ENCODE results near the gene NDE1.
"Not testable (repeated sequence)": the region's sequence is repeated elsewhere in the genome, so short reads cannot be mapped to it uniquely, and the experiment has no call there.

NDE1 gene

DNA sequence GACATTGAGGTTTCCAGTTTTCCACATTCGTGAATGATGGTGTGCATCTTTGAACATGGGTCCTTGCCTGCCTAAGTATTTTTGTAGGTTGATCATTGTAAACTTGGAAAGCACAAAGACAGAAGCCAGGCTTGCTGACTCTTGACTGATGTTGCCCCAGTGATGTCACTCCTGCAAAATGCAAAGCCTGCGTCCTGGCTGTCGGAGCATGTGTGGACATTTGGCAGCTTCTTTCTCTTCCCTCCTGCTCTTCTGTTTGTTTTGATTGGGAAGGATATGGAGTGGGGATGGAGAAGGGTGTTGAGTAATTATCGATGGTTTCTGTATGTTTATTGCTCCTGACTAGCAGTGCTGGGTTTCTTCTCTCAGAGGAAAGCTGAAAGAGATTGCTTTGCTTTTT lies 3.2 kb downstream of the NDE1 start:
- no peak for DNase-seq

DNA sequence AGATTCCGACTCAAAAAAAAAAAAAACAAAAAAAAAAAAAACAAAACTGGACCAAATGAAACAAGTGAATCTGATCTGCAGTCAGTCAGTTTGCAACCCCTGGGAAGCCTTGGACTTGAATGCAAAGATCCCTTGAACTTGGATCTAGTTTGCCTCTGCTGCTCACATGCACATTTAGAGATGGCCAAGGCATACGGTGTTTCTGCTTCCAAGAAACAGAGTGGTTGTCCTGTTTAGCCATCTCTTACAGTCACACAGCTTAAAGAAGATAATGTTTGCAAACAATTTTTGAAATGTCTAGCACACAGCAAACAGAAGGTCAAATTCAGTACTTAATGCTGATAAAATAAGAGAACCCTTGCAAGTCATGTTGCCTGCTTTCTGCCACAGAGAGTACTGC lies 4.5 kb downstream of the NDE1 start:
- DNase-seq, result no peak

DNA sequence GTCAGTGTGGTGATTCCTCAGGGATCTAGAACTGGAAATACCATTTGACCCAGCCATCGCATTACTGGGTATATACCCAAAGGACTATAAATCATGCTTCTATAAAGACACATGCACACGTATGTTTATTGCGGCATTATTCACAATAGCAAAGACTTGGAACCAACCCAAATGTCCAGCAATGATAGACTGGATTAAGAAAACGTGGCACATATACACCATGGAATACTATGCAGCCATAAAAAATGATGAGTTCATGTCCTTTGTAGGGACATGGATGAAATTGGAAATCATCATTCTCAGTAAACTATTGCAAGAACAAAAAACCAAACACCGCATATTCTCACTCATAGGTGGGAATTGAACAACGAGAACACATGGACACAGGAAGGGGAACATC lies 5.5 kb downstream of the NDE1 start:
- DNase-seq, result not testable (repeated sequence)

DNA sequence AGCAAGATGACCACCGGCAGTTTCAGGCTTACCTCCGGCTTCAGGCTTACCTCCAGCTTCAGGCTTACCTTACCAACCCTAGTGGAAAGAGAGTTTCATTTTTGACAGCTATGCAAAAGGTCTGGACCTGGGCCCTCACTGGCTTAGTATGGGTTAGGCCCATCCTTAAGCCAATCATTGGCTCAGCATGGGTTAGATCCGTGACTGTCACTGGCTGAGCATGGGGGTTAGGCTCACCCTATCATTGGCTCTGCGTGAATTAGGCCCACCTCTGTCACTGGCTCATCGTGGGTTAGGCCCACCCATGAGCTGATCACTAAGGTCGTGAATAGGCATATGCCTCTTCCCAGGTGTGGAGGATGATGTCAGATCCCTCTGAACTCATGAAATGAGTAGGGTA lies 8.1 kb downstream of the NDE1 start:
- no peak for DNase-seq

DNA sequence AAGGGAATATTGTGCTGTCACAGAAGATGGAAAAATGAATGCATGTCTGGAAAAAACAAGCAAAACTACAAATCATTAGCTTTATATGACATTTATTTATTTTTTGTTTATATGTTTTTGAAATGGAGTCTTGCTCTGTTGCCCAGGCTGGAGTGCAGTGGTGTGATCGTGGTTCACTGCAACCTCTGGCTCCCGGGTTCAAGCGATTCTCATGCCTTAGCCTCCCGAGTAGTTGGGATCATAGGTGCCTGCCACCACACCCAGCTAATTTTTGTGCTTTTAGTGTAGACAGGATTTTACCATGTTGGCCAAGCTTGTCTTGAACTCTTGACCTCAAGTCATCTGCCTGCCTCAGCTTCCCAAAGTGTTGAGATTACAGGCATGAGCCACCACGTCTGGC lies 8.5 kb downstream of the NDE1 start:
- no peak for DNase-seq

DNA sequence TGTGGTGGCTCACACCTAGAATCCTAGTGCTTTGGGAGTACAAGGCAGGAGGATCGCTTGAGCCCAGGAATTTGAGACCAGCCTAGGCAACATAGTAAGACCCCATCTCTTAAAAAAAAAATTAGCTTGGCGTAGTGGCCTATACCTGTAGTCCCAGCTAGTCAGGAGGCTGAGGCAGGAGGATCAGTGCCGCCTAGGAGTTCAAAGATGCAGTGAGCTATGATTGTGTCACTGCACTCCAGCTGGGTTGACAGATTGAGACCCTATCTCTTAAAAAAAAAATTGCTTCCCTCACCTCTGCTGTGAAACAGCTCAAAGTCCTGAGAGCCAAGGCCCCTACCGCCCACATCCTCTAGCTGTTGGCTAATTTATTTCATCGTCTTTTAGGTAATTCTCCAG lies 10.2 kb downstream of the NDE1 start:
- DNase-seq, result no peak

DNA sequence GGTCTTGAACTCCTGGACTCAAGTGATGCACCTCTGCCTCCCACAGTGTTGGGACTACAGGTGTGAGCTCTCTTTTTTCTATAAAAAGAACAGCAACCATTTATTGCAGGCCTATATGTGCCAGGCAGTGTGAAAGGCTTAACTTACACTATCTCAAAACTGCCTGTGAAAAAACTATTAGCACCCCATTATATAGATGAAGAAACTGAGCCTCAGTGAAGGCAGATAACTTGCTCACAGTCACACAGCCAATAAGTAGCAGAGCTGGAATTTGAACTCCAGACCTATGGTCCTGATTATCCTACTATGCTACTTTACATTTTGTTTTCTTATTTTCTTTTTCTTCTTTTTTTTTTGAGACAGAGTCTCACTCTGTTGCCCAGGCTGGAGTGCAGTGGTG lies 15.1 kb downstream of the NDE1 start:
- no peak for DNase-seq

DNA sequence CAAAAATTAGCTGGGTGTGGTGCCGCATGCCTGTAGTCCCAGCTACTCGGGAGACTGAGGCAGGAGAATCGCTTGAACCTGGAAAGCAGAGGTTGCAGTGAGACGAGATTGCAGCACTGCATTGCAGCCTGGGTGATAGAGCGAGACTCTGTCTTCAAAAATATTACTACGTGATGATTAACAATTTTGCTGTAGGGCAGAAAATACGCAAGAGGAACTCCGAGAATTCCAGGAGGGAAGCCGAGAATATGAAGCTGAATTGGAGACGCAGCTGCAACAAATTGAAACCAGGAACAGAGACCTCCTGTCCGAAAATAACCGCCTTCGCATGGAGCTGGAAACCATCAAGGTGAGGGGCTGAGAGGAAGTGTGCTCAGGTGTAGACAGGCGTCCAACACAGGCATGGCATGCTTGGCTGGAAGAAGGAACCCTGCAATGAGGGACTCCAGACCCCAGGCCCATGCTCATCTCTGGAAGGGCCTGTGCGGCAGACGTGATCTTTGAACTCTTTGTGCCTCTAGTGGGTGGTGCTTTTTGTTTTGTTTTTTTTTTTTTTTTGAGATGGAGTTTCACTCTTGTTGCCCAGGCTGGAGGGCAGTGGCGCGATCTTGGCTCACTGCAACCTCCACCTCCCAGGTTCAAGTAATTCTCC lies 17.2 kb downstream of the NDE1 start:
- DNase-seq, result no peak

DNA sequence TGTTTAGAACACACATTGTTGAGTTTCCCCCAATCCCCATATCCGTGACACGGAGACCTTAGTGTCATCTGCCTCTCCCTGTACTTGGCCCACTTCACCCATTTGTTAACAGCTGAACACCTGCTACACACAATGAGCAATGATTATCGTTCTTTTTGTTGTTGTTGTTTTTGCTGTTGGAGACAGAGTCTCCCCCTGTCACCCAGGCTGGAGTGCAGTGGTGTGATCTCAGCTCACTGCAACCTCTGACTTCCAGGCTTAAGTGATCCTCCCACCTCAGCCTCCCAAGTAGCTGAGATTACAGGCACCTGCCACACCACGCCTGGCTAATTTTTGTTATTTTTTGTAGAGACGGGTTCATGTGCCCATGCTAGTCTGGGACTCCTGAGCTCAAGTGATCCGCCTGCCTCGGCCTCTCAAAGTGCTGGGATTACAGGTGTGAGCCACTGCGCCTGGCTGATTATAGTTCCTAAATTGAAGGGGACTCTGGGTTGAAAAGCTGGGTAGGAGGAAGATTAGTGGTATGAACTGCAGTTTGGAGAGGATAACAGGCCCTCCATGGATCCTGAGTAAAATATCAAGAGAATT lies 21.6 kb downstream of the NDE1 start:
- no peak for DNase-seq

DNA sequence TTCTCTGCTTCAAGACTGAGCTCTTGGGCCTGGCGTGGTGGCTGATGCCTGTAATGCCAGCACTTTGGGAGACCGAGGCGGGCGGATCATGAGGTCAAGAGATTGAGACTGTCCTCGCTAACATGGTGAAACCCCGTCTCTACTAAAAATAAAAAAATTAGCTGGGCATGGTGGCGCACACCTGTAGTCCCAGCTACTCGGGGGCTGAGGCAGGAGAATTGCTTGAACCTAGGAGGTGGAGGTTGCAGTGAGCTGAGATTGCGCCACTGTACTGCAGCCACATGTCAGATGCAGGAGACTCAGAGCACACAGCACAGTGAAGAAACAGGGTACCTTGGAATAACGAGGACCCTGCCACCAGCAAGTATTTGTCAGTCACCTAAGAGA lies 22.1 kb downstream of the NDE1 start:
- not testable (repeated sequence) for DNase-seq

DNA sequence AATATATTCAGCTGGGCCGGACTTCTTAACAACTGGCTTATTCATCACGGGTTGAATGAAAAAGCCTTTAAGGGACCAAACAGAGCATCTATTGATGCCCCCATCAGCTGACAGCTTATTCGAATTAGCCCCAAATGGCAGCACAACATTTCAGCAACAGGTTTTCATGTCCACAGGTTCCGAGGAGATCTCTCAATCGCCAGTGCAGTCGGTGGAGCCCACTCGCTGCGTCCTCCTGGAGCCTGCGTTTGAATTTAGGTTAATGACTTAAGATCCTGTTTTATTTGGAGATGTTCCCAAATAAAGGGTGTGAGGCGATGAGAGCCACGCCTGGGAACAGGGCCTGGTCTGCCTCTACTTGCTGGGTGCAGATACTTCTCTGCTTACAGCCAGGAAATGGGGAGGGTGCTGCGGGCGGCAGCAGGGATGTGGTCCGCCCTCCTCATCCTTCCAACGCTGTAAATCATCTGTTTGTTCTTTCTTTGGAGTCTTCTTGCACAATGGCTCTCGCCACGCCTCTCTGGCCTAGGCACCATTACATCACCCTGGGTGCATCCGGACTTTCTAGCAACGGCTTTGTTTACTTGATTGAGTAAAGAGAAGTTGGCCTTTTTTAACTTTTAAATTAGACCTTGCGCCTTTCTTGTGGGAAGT lies 22.6 kb downstream of the NDE1 start:
- DNase-seq, result no peak

DNA sequence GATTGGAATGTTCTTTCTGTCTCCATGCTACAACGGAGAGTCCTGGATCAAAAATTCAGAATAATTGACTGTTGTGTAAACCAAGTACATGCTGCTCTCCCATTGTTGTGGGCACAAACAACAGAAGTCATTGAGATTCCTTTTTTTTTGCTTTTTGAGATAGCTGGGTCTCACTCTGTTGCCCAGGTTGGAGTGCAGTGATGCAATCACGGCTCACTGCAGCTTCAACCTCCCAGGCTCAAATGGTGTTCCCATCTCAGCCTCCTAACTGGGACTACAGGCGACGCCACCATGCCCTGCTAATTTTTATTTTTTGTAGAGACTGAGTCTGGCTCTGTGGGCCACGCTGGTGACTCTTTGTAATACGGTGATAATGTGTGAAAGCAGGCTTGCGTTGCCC lies 24.5 kb downstream of the NDE1 start:
- no peak for DNase-seq

DNA sequence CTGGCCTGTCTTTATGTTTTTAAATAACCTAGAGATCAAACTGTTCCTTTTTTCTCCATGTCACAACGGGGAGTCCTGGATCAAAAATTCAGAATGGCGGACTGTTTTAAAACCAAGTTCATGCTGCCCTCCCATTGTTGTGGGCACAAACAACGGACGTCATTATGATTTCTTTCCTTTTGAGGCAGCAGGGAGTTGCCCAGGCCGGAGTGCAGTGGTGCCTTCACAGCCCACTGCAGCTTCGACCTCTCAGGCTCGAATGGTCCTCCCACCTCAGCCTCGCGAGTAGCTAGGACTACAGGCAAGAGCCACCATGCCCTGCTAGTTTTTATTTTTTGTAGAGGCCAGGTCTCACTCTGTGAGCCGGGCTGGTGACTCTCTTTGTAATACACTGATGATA lies 26.5 kb downstream of the NDE1 start:
- no peak for DNase-seq

DNA sequence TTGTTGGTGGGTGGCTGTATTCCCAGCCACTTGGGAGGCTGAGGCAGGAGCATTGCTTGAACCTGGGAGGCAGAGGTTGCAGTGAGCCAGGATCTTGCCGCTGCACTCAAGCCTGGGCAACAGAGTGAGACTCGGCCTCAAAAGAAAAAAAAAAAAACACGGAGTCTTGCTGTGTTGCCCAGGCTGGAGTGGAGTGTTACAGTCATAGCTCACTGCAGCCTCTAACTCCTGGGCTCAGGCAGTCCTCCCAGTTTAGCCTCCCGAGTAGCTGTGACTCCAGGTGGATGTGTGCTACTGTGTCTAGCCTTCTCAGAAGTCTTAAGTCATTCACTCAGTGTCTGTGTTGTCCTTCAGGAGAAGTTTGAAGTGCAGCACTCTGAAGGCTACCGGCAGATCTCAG lies 27.4 kb downstream of the NDE1 start:
- DNase-seq, result no peak

DNA sequence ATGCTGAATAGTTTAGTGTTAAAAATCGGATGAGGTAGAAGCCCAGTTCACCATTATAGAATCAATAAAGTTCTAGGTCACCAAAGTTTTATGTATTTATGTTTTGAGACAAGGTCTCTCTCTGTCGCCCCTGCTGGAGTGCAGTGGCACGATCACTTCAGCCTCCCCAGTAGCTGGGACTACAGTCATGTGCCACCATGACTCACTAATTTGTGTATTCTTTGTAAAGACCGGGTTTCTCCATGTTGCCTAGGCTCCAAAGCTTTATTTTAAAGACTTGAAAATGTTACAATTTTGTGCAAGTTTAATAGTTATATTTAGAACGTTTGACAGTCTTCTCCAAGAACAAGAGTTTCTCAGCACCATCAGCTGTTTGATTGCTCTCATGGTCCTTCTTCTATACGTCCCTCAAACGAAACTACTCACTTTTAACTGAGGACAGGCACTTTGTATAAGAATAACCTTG lies 32.1 kb downstream of the NDE1 start:
- no peak for DNase-seq

DNA sequence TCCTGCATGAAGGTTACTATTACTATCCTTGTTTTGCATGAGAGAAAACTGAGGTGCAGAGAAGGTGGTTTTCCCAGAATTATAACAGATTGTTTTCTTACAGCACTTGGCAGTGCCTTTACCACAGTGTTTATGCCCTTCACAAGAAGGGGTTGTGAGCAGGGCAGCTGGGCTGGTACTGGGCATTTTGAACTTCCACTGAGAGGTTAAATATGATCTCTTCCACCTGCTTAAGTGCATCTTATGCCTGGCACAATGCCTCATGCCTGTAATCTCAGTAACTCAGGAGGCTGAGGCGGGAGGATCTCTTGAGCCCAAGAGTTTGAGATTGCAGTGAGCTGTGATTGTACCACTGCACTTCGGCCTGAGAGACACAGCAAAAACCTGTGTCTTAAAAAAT lies 36.2 kb downstream of the NDE1 start:
- no peak for DNase-seq

DNA sequence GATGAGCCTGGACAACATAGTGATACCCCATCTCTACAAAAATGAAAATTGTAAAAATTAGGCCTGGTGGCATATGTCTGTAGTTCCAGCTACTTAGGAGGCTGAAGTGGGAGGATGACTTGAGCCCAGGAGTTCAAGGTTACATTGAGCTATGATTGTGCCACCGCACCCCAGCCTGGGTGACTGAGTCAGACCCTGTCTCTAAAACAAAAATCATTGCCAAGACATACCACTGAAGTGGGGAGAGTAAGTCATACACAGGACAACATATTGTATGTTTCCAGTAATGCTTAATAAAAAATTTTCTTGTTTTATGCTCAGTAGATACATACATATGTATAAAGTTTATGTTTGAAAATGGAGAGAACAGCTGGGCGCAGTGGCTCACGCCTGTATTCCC lies 39.2 kb downstream of the NDE1 start:
- no peak for DNase-seq

DNA sequence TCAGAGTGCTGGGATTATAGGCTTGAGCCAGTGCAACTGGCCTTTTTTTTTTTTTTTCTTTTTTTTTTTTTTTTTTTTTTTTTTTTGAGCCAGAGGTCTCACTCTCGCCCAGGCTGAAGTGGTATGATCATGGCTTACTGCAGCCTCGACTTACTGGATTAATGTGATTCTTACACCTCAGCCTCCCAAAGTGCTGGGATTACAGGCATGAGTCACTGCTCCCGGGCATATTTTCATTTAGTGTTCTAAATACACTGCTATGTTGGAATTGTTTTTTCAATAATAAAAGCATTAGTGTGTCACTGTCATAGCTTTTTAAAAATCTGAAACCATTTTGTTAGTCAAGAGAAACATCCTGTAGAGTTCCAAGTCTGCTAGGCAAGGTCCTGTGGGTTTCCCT lies 40.3 kb downstream of the NDE1 start:
- DNase-seq, result no peak

DNA sequence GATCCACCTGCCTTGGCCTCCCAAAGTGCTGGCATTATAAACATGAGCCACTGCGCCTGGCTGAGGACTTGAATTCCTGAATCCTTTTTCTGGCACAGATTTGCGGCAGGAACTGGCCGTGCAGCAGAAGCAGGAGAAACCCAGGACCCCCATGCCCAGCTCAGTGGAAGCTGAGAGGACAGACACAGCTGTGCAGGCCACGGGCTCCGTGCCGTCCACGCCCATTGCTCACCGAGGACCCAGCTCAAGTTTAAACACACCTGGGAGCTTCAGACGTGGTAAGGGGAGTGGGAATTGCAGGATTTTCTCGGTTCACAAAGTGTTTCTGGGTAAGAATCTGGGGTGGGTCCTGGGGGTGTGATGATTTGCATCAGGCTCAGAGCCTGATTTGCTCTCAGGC lies 41.0 kb downstream of the NDE1 start:
- no peak for DNase-seq

DNA sequence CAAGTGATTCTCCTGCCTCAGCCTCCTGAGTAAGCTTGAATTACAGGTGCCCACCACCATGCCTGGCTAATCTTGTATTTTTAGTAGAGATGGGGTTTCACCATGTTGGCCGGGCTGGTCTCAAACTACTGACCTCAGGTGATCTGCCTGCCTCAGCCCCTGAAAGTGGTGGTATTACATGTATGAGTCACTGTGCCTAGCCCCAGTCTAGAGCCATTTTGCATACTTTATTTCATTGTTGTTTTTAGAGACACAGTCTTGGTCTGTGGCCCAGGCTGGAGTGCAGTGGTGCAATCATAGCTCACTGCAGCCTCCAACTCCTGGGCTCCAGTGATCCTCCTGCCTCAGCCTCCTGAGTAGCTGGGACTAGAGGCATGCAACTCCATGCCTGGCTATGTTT lies 42.5 kb downstream of the NDE1 start:
- not testable (repeated sequence) for DNase-seq

DNA sequence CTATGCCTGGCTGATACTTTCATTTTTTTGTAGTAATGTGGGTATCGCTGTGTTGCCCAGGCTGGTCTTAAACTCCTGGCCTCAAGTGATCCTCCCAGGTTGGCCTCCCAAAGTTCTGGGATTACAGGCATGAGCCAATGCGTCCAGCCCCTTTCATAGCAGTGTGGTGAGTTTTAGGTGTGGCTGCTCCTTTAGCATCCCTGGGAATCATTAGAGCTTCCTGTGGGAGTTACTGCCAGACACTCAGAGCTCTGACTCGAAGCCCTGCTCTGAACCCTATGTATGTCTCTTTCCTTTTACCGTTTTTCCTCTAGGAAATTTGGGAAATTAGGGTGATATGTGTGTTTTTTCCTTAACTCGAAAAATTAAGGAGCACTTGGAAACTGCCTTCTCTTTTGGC lies 44.5 kb downstream of the NDE1 start:
- DNase-seq, result no peak

DNA sequence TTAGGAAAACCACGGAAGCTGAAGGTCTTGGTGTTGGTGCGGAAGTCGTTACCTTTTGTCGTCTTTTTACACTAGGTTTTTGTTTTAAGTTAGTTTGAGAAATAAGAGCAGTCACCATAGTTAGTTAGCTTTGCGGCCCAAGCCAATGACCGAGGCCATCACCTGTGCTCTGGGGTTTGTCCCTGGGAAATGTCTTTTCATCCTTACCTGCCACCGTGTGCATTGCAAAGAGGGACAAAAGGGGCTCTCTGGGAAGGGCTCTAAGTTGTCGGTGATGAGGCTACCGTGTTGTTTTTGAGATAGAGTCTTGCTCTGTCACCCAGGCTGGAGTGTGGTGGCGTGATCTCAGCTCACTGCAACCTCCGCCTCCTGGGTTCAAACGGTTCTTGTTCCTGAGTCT lies 49.8 kb downstream of the NDE1 start:
- DNase-seq, result no peak

DNA sequence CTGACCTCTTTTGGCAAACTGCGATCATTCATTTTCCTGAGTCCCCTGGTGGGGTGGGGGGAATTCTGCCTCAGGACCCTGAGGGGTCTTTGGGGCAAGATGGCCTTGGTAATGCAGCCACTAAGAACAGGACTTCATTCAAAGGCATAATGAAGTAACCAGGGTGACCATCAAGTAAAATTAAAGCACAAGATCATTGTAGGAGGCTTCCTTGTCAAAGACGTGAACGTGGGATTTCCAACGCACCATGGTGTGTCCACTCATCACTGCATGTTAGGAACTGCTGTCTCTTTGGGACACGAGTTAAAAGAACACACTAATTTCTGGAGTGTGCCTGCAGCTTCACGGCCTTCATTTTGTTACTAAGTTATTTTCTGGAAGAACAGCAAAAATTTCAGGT lies 51.3 kb downstream of the NDE1 start:
- no peak for DNase-seq

Data from NCI-H2171 treated with DMSO at 0.1 percent for 48 hours (cell line).